Neural crest cell (in vitro differentiated cells): ENCODE measurements around the gene DPP7. TPM values are rescaled to one million over a fixed set of nuclear protein-coding genes. Genes with fewer than 3 reads are reported as not detected.

ENCODE experiments used
- DNase-seq: peaks from one replicate; pipeline ENCODE4 v3.0.0; 2021; ENCODE audit warnings: low read depth, mixed read lengths, low spot score
- H3K27ac Mint-ChIP-seq: one replicate; pipeline ENCODE4 v1.8.0; 2021; ENCODE audit warnings: mild to moderate bottlenecking, mixed read lengths; ENCODE audit not compliant: unreplicated experiment
- H3K27me3 Mint-ChIP-seq: 2 replicates; pipeline ENCODE4 v1.8.0; 2021; ENCODE audit warnings: low read depth, mild to moderate bottlenecking, mixed read lengths
- H3K36me3 Mint-ChIP-seq: 2 replicates; pipeline ENCODE4 v1.8.0; 2021; ENCODE audit warnings: low read depth, mild to moderate bottlenecking, mixed read lengths
- H3K4me1 Mint-ChIP-seq: 2 replicates; pipeline ENCODE4 v1.8.0; 2021; ENCODE audit warnings: mixed read lengths
- H3K4me3 Mint-ChIP-seq: one replicate; pipeline ENCODE4 v1.8.0; 2021; ENCODE audit warnings: mild to moderate bottlenecking, mixed read lengths
- H3K9me3 Mint-ChIP-seq: 2 replicates; pipeline ENCODE4 v1.8.0; 2021; ENCODE audit warnings: mixed read lengths
- total RNA-seq: library from RNA; stranded (reverse); gene quantifications from 2 replicates; pipeline ENCODE4 v1.2.1, GENCODE V29; 2021
- TF ChIP-seq, protein P1 (sequence below): fragments of 200-600 bp; sonication (generic); conservative IDR thresholded peaks from 2 replicates; pipeline ENCODE4 v1.5.0; 2021; ENCODE audit warnings: antibody characterized with exemption, mild to moderate bottlenecking

Gene DPP7
- total RNA-seq, 1 donor from 2014 or later = 46.5 TPM

DNA sequence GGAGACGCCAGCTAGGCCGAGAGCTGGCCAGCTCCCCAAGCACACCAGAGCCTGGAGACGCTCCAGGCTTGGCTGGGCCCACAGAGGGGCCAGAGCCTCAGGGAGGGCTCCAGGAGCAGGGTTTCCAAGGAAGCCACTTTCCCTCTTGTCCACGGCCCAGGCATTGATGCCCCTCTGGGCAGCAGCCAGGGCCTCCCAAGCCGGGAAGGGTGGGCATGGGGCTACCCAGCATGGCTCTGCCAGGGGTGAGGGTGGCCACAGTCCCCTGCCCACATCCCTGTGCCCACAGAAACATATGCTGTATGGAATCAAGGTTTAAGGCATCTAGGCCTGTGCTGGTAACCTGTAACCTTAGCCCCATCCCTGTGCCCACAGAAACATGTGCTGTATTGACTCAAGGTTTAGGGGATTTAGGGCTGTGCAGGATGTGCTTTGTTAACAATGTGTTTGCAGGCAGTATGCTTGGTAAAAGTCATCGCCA, 1.5 kb upstream of the DPP7 start:
- no peaks in the 10 kb centered on the region for H3K9me3 Mint-ChIP-seq
- no peak overlapping the region for H3K27ac Mint-ChIP-seq
- H3K27me3 Mint-ChIP-seq = peaks cover 17% of the 10 kb centered on the region
- peak overlapping the region; percentile 54 for H3K4me3 Mint-ChIP-seq
- TF ChIP-seq, protein P1, sequence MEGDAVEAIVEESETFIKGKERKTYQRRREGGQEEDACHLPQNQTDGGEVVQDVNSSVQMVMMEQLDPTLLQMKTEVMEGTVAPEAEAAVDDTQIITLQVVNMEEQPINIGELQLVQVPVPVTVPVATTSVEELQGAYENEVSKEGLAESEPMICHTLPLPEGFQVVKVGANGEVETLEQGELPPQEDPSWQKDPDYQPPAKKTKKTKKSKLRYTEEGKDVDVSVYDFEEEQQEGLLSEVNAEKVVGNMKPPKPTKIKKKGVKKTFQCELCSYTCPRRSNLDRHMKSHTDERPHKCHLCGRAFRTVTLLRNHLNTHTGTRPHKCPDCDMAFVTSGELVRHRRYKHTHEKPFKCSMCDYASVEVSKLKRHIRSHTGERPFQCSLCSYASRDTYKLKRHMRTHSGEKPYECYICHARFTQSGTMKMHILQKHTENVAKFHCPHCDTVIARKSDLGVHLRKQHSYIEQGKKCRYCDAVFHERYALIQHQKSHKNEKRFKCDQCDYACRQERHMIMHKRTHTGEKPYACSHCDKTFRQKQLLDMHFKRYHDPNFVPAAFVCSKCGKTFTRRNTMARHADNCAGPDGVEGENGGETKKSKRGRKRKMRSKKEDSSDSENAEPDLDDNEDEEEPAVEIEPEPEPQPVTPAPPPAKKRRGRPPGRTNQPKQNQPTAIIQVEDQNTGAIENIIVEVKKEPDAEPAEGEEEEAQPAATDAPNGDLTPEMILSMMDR = no peak
- DNase-seq = no peak
- no peaks in the 10 kb centered on the region for H3K36me3 Mint-ChIP-seq
- H3K4me1 Mint-ChIP-seq = no peaks in the 10 kb centered on the region

DNA sequence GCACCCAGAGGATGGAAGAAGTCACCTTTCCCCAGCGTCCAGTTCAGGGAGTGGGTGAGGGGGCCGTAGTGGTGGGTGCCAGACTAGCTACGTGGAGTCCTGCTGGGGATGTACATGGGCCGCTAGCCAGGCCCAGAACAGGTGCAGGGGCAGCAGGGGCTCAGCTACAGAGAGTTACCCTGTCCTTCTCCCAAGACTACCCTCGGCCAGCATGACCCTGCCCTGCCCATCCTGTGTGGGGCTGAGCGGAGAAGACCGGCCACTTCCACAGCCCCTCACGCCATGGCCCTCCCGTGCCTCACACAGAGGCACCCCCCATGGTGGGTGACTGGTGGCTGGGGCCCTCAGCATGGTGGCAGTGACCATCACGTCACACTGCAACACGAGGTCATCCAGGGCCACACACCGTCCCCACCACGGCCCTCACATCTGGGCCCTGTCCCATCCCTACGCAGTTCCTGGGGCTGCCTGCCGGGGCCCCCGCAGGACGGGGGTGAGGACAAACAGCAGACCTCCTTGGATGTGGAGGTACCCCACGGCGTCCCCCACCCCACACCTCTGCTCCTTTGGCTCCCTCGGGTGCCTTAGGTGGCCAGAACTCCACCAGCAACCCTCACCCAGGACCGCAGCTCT, 977 bp upstream of the DPP7 start:
- H3K27me3 Mint-ChIP-seq = peaks cover 17% of the 10 kb centered on the region
- TF ChIP-seq, protein P1 = no peak
- DNase-seq = no peak
- H3K36me3 Mint-ChIP-seq = no peaks in the 10 kb centered on the region
- no peak overlapping the region for H3K4me3 Mint-ChIP-seq
- H3K27ac Mint-ChIP-seq = no peak overlapping the region
- no peaks in the 10 kb centered on the region for H3K4me1 Mint-ChIP-seq
- H3K9me3 Mint-ChIP-seq = no peaks in the 10 kb centered on the region

DNA sequence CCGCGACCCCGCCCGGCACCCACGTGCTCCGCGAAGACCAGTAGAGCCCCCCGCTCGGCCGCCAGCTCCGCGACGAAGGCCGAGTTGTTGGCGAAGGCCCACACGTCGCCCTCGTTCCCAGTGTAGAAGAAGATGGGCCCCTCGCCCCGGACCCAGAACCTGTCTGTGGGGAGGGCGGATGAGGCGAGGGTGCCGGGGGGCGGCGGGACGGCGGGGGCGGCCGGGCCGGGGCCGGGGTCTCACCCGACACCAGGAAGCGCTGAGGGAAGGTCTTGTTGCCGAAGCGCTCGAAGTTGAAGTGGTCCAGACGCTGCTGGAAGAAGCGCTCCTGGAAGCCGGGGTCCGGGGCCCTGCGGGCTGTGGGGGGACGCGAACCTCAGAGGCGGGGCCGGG, 317 bp downstream of the DPP7 start:
- no peak overlapping the region for H3K4me3 Mint-ChIP-seq

DNA sequence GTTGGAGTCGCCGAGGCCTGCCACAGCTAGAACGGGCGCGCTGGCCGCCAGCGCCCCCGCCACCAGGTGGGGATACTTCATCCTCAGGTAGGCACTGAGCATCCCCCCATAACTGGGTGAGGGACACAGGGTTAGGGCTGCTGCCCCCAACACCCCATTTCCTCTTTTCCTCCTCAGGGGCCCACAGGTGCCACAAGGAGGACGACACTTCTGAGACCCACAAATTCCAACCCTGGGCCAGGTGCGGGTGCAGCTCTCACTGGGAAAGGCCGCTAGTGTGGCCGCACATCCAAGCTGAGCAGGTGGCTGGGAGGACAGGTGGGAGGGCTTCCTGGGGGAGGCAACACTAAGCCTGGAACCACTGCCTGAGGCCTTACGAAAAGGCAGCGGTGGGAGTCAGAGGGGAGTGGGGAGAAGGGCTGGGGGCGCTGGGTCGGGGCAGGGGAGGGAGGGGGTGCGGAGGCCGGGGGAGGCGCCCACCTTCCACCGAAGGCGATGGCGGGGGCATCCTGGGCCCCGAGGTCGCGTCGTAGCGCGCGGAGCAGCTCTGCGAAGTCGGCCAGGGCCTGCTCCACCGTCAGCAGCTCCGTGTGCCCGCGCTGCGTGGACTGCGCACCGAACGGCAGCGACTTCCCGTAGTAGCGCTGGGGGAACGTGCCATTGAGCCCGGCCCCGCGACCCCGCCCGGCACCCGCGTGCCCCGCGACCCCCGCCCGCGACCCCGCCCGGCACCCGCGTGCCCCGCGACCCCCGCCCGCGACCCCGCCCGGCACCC, 961 bp downstream of the DPP7 start:
- Mint-ChIP-seq H3K27me3 (peaks cover 17% of the 10 kb centered on the region), H3K27ac (no peak overlapping the region), H3K9me3 (no peaks in the 10 kb centered on the region), H3K4me1 (no peaks in the 10 kb centered on the region), H3K36me3 (no peaks in the 10 kb centered on the region), H3K4me3 (no peak overlapping the region)
- no peak for DNase-seq
- TF ChIP-seq, protein P1 = no peak

More for the DNA sequence above, 317 bp downstream of the DPP7 start:
- no peak overlapping the region for H3K27ac Mint-ChIP-seq
- H3K27me3 Mint-ChIP-seq = peaks cover 17% of the 10 kb centered on the region
- no peaks in the 10 kb centered on the region for H3K36me3 Mint-ChIP-seq
- H3K9me3 Mint-ChIP-seq = no peaks in the 10 kb centered on the region
- DNase-seq = no peak
- TF ChIP-seq, protein P1 = no peak
- no peaks in the 10 kb centered on the region for H3K4me1 Mint-ChIP-seq

DNA sequence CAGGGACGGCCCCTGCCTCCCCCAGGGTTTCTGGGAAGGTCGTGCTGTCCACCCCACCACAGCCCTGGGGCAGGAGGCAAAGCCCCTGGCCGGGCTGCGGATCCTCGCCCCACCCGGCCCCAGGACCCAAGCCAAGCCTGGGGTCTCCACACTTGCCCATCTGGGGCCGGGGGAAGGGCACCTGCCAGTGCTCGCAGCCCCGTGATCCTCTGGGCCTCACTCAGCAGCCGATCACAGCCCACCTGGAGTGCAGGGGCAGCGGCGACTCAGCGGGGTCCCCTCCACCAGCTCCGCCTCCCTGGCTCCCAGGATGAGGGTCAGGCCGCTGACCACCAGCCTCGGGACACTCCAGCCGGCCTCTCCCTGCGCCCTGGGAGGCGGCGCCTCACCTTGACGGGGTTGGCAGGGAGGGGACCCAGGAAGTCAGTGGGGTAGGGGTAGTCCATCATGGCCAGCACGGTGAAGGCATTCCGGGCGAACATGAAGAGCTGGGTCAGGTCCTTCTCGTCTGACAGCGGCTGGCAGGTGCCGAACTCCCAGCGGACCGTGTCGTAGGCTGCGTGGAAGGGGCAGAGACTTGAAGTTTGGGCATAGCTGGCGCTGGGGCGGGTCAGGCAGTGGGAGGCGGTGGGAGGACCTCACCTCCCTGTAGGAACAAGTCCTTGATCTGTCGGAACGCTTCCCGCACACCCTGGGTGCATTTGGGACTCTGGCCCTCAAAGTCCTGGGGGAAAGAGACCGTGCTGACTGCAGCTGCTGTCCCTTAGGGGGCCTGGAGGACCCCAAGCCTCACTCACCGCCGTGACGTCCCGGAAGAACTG, 1.8 kb downstream of the DPP7 start:
- no peak overlapping the region for H3K27ac Mint-ChIP-seq
- peak overlapping the region; percentile 57 for H3K4me3 Mint-ChIP-seq
- TF ChIP-seq, protein P1 = no peak
- no peaks in the 10 kb centered on the region for H3K9me3 Mint-ChIP-seq
- DNase-seq = no peak
- no peaks in the 10 kb centered on the region for H3K4me1 Mint-ChIP-seq
- H3K27me3 Mint-ChIP-seq = peaks cover 17% of the 10 kb centered on the region
- no peaks in the 10 kb centered on the region for H3K36me3 Mint-ChIP-seq
